ENCODE measurements around the gene WDR74.
"Not testable (repeated sequence)": the region's sequence is repeated elsewhere in the genome, so short reads cannot be mapped to it uniquely, and the experiment has no call there.

GRCh38 chr11:62859281-62859703 lies 19.9 kb upstream of the WDR74 start:
- TF ChIP-seq CTCF (IDR thresholded peaks at IDR 0.05); ZFX (IDR thresholded peaks at IDR 0.05; ENCODE audit: borderline replicate concordance): not testable (repeated sequence)

Data from 22Rv1 (cell line).